T-helper 1 cell treated with Interleukin-12 subunit alpha and Interleukin-12 subunit beta and Interleukin-4 antibody, amounts not matched to agents 30 ng/mL and 1 ng/mL, for 36 hours (primary cell): ENCODE measurements around the gene TESK2. TPM values are rescaled to one million over a fixed set of nuclear protein-coding genes. Genes with fewer than 3 reads are reported as not detected.

ENCODE experiments used
- intact Hi-C: fragments of 100-400 bp; cut with micrococcal nuclease; formaldehyde crosslinking; loops from one replicate; pipeline ENCODE4 v1.15.1; 2024
- total RNA-seq: library from RNA; stranded (reverse); gene quantifications from 2 replicates; pipeline ENCODE4 v1.2.3, GENCODE V29; 2022

TESK2 gene
- total RNA-seq, 1 donor from 2014 or later = 2.8 TPM

GRCh38 chr1:45317166-45317565, 173.8 kb downstream of the TESK2 start:
- intact Hi-C loops = no loop called here

GRCh38 chr1:45314266-45314665, 176.7 kb downstream of the TESK2 start:
- intact Hi-C loops = no loop called here

- intact Hi-C loops = loop anchor here (1.0 kb wide), 1 partner anchor 19 kb away; the partner anchor contains the start of gene HPDL
Measured at GRCh38 chr1:45306905-45307304, 184.1 kb downstream of the TESK2 start.

GRCh38 chr1:45306319-45306718, 184.6 kb downstream of the TESK2 start:
- intact Hi-C loops = loop anchor here (1.0 kb wide), 1 partner anchor 20 kb away; the partner anchor contains the start of gene HPDL

- intact Hi-C loops = no loop called here
Measured at GRCh38 chr1:45305231-45305630, 185.7 kb downstream of the TESK2 start.

- intact Hi-C loops = loop anchor here (1.0 to 5.0 kb wide), 7 partner anchors 36 to 672 kb away; partner anchors contain the start of genes ARMH1, EIF2B3, MUTYH and TMEM53
Measured at GRCh38 chr1:45304311-45305081, 186.5 kb downstream of the TESK2 start.

GRCh38 chr1:45303520-45304310, 187.2 kb downstream of the TESK2 start:
- intact Hi-C loops = loop anchor here (1.0 to 5.0 kb wide), 16 partner anchors 37 to 943 kb away; partner anchors contain the start of genes AKR1A1, ARMH1, CCDC163 and EIF2B3

- intact Hi-C loops = loop anchor here (1.0 to 5.0 kb wide), 10 partner anchors 96 to 944 kb away; partner anchors contain the start of genes AKR1A1, CCDC163, GPBP1L1 and KIF2C
Measured at GRCh38 chr1:45302505-45303150, 188.3 kb downstream of the TESK2 start.

- intact Hi-C loops = loop anchor here (1.0 to 5.0 kb wide), 5 partner anchors 282 to 668 kb away; partner anchors contain the start of gene EIF2B3
Measured at GRCh38 chr1:45300669-45300997, 190.3 kb downstream of the TESK2 start.

- intact Hi-C loops = loop anchor here (1.0 to 5.0 kb wide), 5 partner anchors 282 to 668 kb away; partner anchors contain the start of gene EIF2B3
Measured at GRCh38 chr1:45299981-45300668, 190.8 kb downstream of the TESK2 start.

- intact Hi-C loops = no loop called here
Measured at GRCh38 chr1:45299296-45299695, 191.7 kb downstream of the TESK2 start.

- intact Hi-C loops = no loop called here
Measured at GRCh38 chr1:45297666-45298356, 193.2 kb downstream of the TESK2 start.

Other genes starting within 250 kb of the TESK2 start
- 4.5 and 5.1 TPM in 2 replicates for gene HPDL, start 164.3 kb downstream of the TESK2 start, total RNA-seq
- 25.2 and 25.8 TPM in 2 replicates for gene TOE1, start 151.0 kb downstream of the TESK2 start, total RNA-seq
- 45.4 and 54.8 TPM in 2 replicates for gene MUTYH, start 150.7 kb downstream of the TESK2 start, total RNA-seq
- 3.1 and 3.7 TPM in 2 replicates for gene CCDC163, start 8.9 kb upstream of the TESK2 start, total RNA-seq
- 5.7 and 5.8 TPM in 2 replicates for gene MMACHC, start 9.1 kb upstream of the TESK2 start, total RNA-seq
- 397 and 414 TPM in 2 replicates for gene PRDX1, start 30.7 kb upstream of the TESK2 start, total RNA-seq
- gene AKR1A1, start 59.7 kb upstream of the TESK2 start, total RNA-seq = 177 and 196 TPM in 2 replicates
- gene NASP, start 92.9 kb upstream of the TESK2 start, total RNA-seq = 160 and 170 TPM in 2 replicates
- gene CCDC17, start 132.9 kb upstream of the TESK2 start, total RNA-seq = 4.7 and 5.3 TPM in 2 replicates
- 116 and 117 TPM in 2 replicates for gene GPBP1L1, start 195.4 kb upstream of the TESK2 start, total RNA-seq
- 22.4 TPM in 2 replicates for gene TMEM69, start 197.0 kb upstream of the TESK2 start, total RNA-seq